Measurements from ENCODE around the gene CYP27A1.

The CYP27A1 gene

DNA sequence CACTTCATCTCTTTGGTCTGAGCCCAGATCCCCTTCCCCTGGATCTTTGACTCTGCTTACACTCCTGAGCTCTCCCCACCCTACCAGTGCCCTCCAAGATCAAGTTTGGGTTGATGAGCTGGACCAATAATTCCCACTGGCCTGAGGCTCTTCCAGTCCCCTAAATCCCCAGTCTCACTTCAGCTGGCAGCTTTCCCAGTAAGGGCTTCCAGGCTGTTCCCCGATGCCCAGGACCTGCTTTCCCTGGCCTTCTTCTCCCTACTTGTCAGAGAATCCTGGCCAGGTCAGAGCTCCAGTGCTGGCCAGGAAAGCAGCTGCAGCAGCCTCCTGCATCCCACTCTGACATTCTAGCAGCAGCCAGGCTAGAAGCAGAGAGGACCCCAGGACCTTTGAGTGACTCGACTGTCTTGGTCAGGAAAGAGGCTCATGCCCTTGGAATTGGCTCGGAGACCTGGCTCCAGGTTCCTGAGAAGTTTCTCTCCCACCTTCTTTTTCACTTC is 81.1 kb downstream of the CYP27A1 start:
- Mint-ChIP-seq H3K27ac (no peak overlapping the region), H3K9me3 (no peaks in the 10 kb centered on the region), H3K4me3 (no peak overlapping the region), H3K4me1 (peaks cover 14% of the 10 kb centered on the region), H3K36me3 (no peaks in the 10 kb centered on the region)
- no peak for DNase-seq (ENCODE audit: low spot score in 2 of 2)
- ATAC-seq, result no peak
